ENCODE data around the gene SOX15.

The SOX15 gene

GRCh38 chr17:7560172-7561027 lies 29.5 kb downstream of the SOX15 start:
- in situ Hi-C loops (cut with MboI; ENCODE audit: low pct_unique_long_range_greater_than_20kb, low sequenced_read_pairs) = no loop called here
- DNase-seq = peak; percentile 76

DNA sequence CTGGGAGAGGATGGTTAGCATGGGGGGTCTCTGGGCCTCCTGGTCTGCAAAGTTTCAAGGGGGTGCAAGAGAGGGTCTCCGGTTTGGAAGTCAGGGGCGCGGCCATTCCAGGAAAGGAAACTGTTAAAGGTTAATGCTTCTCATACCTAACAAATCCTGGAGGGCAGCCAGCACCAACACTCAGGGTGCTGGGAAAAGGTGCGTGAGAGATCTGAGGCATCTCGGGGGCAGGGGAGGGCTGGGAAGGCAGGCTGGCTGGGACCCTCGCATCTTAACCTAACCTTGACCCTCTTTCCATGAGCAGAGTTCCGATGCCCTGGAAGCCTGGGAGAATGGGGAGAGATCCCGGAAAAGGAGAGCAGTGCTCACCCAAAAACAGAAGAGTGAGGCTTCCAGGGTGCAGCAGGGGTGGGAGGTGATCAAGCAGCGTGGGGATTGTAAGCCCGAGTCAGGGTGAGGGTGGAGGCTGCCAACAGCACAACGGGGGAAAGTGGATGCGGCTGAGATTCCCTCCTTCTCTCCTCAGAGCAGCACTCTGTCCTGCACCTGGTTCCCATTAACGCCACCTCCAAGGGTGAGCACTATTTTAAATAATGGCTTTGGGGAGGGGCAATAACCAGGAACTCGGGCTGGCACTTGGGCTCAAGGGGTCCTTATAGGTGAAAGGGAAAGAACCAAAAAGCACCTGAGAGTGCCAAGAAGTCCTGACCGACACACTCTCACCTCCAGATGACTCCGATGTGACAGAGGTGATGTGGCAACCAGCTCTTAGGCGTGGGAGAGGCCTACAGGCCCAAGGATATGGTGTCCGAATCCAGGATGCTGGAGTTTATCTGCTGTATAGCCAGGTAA lies 30.3 kb downstream of the SOX15 start:
- DNase-seq = no peak
- in situ Hi-C loops (cut with MboI; ENCODE audit: low pct_unique_long_range_greater_than_20kb, low sequenced_read_pairs) = no loop called here

- peak; percentile 80 for DNase-seq
- in situ Hi-C loops (cut with MboI; ENCODE audit: low pct_unique_long_range_greater_than_20kb, low sequenced_read_pairs) = no loop called here
These were observed 31.2 kb downstream of the SOX15 start, which contains the start of gene TNFSF13 for GRCh38 chr17:7558544-7559319. TSS of gene TNFSF13 (plus strand) at chr17:7558750. CDS start at chr17:7559040, 290 bp downstream.

GRCh38 chr17:7557775-7558543 lies 31.9 kb downstream of the SOX15 start:
- in situ Hi-C loops (cut with MboI; ENCODE audit: low pct_unique_long_range_greater_than_20kb, low sequenced_read_pairs) = no loop called here
- DNase-seq = peak; percentile 96

- in situ Hi-C loops (cut with MboI; ENCODE audit: low pct_unique_long_range_greater_than_20kb, low sequenced_read_pairs) = no loop called here
- DNase-seq = no peak
These were observed 32.6 kb downstream of the SOX15 start for GRCh38 chr17:7557147-7557764.

- no peak for DNase-seq
- in situ Hi-C loops (cut with MboI; ENCODE audit: low pct_unique_long_range_greater_than_20kb, low sequenced_read_pairs) = no loop called here
These were observed 33.3 kb downstream of the SOX15 start for GRCh38 chr17:7556627-7557026.

DNA sequence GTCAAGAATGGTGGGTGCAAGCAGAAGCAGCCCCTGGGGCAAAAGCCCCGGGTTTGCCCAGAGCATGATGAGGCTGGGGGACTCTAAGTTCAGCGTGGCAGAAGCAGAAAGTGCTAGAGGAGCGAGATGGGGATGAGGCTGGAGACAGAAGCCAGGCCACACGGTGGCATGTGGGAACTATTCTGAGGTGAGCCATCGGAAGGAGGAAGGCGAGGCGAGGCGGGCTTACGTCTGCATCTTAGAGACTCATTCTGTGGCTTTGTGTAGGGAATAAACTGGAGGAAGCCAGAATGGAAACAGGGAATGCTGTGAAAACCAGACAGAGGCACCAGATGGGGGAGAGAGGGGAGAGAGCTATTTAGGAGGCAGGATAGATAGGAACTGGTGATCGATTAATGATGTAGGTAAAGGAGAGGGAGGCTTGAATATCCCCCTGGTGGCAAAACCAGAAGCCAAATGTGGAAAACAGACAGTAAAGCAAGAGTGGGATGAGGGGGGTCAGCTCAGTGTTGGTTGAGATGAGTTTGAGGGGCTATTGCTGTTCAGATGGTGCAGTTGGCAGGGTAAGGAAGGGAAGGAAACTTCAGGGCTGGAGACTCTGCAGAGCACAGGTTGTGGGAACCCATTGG lies 34.5 kb downstream of the SOX15 start:
- DNase-seq = peak; percentile 27
- in situ Hi-C loops (cut with MboI; ENCODE audit: low pct_unique_long_range_greater_than_20kb, low sequenced_read_pairs) = no loop called here

DNA sequence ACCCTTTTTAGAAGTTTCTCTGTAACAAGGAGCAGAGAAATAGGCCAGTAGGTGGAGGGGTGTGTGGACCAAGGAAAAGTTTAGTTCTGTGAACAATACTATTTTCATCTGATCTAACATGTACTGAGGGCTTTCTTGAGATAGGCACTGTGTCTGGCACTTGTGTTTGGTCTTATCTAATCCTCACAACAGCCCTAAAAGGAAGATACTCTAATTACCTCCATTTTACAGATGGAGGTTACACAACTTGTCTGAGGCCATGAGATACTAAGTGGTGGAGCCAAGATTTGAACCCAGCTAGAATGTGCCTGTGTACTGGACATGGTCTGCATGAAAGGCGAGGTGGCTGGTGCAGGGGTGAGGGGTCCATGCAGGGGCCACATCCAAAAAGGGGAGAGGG lies 36.5 kb downstream of the SOX15 start:
- in situ Hi-C loops (cut with MboI; ENCODE audit: low pct_unique_long_range_greater_than_20kb, low sequenced_read_pairs) = no loop called here
- no peak for DNase-seq

- in situ Hi-C loops (cut with MboI; ENCODE audit: low pct_unique_long_range_greater_than_20kb, low sequenced_read_pairs) = no loop called here
- peak; percentile 91 for DNase-seq
These were observed 37.3 kb downstream of the SOX15 start for GRCh38 chr17:7552621-7553051.

DNA sequence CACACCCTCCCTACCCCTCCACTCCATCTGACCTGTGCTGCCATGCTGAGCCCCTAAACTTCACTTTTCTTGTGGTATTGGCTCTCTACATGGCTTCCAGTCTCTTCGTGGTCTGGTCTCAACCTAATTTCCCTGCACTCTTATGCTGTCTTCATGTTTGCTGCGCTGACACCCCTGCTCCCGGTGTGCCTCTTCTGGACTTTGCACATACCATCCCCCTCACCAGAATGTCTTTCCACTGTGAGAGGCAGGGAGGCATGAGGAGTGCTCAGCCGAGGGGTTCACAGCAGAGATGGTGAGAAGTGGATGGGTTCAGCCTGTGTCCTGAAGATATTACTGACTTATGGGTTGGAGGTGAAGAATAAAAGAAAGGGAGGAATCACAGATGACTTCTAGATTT lies 38.5 kb downstream of the SOX15 start:
- no peak for DNase-seq
- in situ Hi-C loops (cut with MboI; ENCODE audit: low pct_unique_long_range_greater_than_20kb, low sequenced_read_pairs) = no loop called here

GRCh38 chr17:7550344-7550743 lies 39.5 kb downstream of the SOX15 start:
- DNase-seq = no peak
- in situ Hi-C loops (cut with MboI; ENCODE audit: low pct_unique_long_range_greater_than_20kb, low sequenced_read_pairs) = no loop called here

- no peak for DNase-seq
- in situ Hi-C loops (cut with MboI; ENCODE audit: low pct_unique_long_range_greater_than_20kb, low sequenced_read_pairs) = no loop called here
These were observed 40.4 kb downstream of the SOX15 start for GRCh38 chr17:7549401-7550055.

DNA sequence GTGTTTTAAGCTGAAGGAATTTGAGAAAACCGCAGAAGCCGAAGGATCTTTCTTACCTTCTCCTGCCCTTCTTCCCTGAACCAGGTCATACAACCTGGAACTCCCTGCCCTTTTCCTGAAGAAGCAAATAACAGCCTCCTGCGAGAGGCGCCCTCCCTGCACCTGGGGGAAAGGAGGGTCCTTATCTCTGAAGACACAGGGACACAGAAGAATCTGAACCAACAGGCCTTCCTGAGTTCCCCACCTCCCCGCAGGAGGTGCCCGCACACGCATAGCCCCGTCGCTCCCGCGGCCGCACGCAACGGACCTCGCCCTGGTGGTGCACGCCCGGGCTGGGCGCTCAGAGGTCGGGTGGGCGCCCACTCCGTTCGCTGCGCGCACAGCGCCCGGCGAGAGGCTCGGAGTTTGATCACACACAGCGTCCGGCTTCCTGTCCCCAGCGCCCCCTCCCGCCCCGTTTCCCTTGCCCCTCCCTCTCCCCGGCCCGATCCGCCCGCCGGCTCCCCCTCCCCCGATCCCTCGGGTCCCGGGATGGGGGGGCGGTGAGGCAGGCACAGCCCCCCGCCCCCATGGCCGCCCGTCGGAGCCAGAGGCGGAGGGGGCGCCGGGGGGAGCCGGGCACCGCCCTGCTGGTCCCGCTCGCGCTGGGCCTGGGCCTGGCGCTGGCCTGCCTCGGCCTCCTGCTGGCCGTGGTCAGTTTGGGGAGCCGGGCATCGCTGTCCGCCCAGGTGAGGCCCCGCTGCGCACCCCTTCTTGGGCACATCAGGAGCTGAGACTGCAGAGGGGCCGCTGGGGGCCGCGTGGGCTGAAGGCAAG lies 41.1 kb downstream of the SOX15 start, which contains the start of gene TNFSF12:
Gene TNFSF12, plus strand, starts transcription at position 474 of the 816 bp plus-strand sequence. Its CDS starts 96 bp downstream, at position 570.
- in situ Hi-C loops (cut with MboI; ENCODE audit: low pct_unique_long_range_greater_than_20kb, low sequenced_read_pairs) = no loop called here
- DNase-seq = peak; percentile 60

DNA sequence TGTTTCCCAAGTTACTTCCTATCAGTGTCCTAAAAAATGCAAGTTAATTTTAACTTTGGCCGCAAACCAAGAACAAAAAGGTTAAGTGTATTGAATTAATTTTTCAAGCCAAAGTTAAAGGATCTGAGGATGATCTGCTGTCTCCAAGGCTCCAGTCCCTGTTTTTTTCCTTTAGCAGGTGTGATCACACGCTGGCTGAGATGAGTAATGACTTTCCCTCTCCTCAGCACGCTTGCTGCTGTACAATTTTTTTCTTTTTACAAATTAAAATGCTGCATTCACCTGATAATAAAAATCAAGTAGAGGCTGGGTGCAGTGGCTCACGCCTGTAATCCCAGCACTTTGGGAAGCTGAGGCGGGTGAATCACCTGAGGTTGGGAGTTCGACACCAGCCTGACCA lies 45.0 kb downstream of the SOX15 start:
- no peak for DNase-seq
- in situ Hi-C loops (cut with MboI; ENCODE audit: low pct_unique_long_range_greater_than_20kb, low sequenced_read_pairs) = no loop called here

GRCh38 chr17:7541074-7541621 lies 48.7 kb downstream of the SOX15 start:
- no peak for DNase-seq
- in situ Hi-C loops (cut with MboI; ENCODE audit: low pct_unique_long_range_greater_than_20kb, low sequenced_read_pairs) = no loop called here

- no peak for DNase-seq
- in situ Hi-C loops (cut with MboI; ENCODE audit: low pct_unique_long_range_greater_than_20kb, low sequenced_read_pairs) = no loop called here
These were observed 50.9 kb downstream of the SOX15 start for GRCh38 chr17:7538891-7539545.
